CD4-positive, alpha-beta T cell treated with Interleukin-4 for 4 hours (primary cell): ENCODE measurements around the gene FLT1.

Experiments used
- DNase-seq: peaks from one replicate; pipeline ENCODE4 v3.0.0-alpha.2; 2020

The FLT1 gene

GRCh38 chr13:28424541-28424940 is 70.4 kb downstream of the FLT1 start:
- DNase-seq: no peak

GRCh38 chr13:28423010-28423409 is 71.9 kb downstream of the FLT1 start:
- DNase-seq: peak; percentile 11

GRCh38 chr13:28421676-28422410 is 73.1 kb downstream of the FLT1 start:
- DNase-seq: no peak

GRCh38 chr13:28420704-28421103 is 74.2 kb downstream of the FLT1 start:
- no peak for DNase-seq

- no peak for DNase-seq
Measured at GRCh38 chr13:28415994-28416421, 78.9 kb downstream of the FLT1 start.

GRCh38 chr13:28413999-28414398 is 80.9 kb downstream of the FLT1 start:
- no peak for DNase-seq

- DNase-seq: no peak
Measured at GRCh38 chr13:28412981-28413380, 81.9 kb downstream of the FLT1 start.

GRCh38 chr13:28411831-28412353 is 83.0 kb downstream of the FLT1 start:
- DNase-seq: no peak

- no peak for DNase-seq
Measured at GRCh38 chr13:28410096-28410495, 84.8 kb downstream of the FLT1 start.

GRCh38 chr13:28409648-28410047 is 85.3 kb downstream of the FLT1 start:
- DNase-seq: no peak

- DNase-seq: no peak
Measured at GRCh38 chr13:28408863-28409262, 86.1 kb downstream of the FLT1 start.

GRCh38 chr13:28408235-28408848 is 86.6 kb downstream of the FLT1 start:
- no peak for DNase-seq

GRCh38 chr13:28406733-28407266 is 88.1 kb downstream of the FLT1 start:
- DNase-seq: no peak

- DNase-seq: no peak
Measured at GRCh38 chr13:28402057-28402381, 92.9 kb downstream of the FLT1 start.

GRCh38 chr13:28401303-28402056 is 93.4 kb downstream of the FLT1 start:
- DNase-seq: no peak

GRCh38 chr13:28396053-28396452 is 98.9 kb downstream of the FLT1 start:
- no peak for DNase-seq

- peak; percentile 14 for DNase-seq
Measured at GRCh38 chr13:28394422-28394821, 100.5 kb downstream of the FLT1 start.

- no peak for DNase-seq
Measured at GRCh38 chr13:28392896-28393505, 101.9 kb downstream of the FLT1 start.

- DNase-seq: no peak
Measured at GRCh38 chr13:28392428-28392827, 102.5 kb downstream of the FLT1 start.

GRCh38 chr13:28387740-28388501 is 107.0 kb downstream of the FLT1 start:
- DNase-seq: no peak

- DNase-seq: no peak
Measured at GRCh38 chr13:28385362-28385761, 109.6 kb downstream of the FLT1 start.

GRCh38 chr13:28384789-28385188 is 110.1 kb downstream of the FLT1 start:
- DNase-seq: no peak
